GM12878 (cell line): Measurements from ENCODE around the gene TEX264. TPM values are rescaled to one million over a fixed set of nuclear protein-coding genes. Genes with fewer than 3 reads are reported as not detected.
A peak's percentile ranks its signal among the peaks of the same experiment; 100 is the strongest.

Source experiments
- ASH2L ChIP-seq: fragments of 300-600, 200-600 bp; sonication (generic); IDR thresholded peaks from 2 replicates; pipeline ENCODE4 v1.6.1; 2017; ENCODE audit warnings: low read depth, mild to moderate bottlenecking, borderline replicate concordance
- ATF7 ChIP-seq: fragments of 450-650 bp; IDR thresholded peaks from 2 replicates; pipeline ENCODE4 v1.6.1; 2016; ENCODE audit warnings: low read depth, mild to moderate bottlenecking
- BACH1 ChIP-seq: fragments of 450-650 bp; IDR thresholded peaks from 2 replicates; pipeline ENCODE4 v1.6.1; 2017; ENCODE audit warnings: mild to moderate bottlenecking, borderline replicate concordance
- BCL11A ChIP-seq: IDR thresholded peaks from 2 replicates; pipeline ENCODE4 v1.6.1; 2011; ENCODE audit warnings: low read depth, low read length
- CREB1 ChIP-seq: IDR thresholded peaks from 2 replicates; pipeline ENCODE4 v1.6.1; 2012; ENCODE audit warnings: low read depth, mild to moderate bottlenecking, inconsistent platforms
- CTCF ChIP-seq, 3 experiments: IDR thresholded peaks in 2 of 3; conservative IDR thresholded peaks in 1 of 3; 2 replicates each; pipeline ENCODE4 v1.5.1; 2011; ENCODE audit warnings: low read depth in 3 of 3, low read length in 3 of 3, mild to moderate bottlenecking in 3 of 3, control low read depth in 2 of 3, moderate library complexity in 2 of 3, inconsistent platforms in 1 of 3, mixed read lengths in 1 of 3; ENCODE audit not compliant: control insufficient read depth in 2 of 3, insufficient read depth in 1 of 3; ENCODE audit errors: extremely low read depth in 1 of 3
- DPF2 ChIP-seq: fragments of 450-650 bp; IDR thresholded peaks from 2 replicates; pipeline ENCODE4 v1.6.1; 2017; ENCODE audit warnings: mild to moderate bottlenecking
- EZH2 ChIP-seq: IDR thresholded peaks from 2 replicates; pipeline ENCODE4 v1.6.1; 2012; ENCODE audit warnings: low read depth, mild to moderate bottlenecking, control low read depth, inconsistent platforms, low read length, borderline replicate concordance; ENCODE audit not compliant: control insufficient read depth
- GATAD2B ChIP-seq: fragments of 450-650 bp; conservative IDR thresholded peaks from 2 replicates; pipeline ENCODE4 v1.6.1; 2017; ENCODE audit warnings: low read depth, mild to moderate bottlenecking, moderate library complexity
- HDAC6 ChIP-seq: fragments of 200-600 bp; sonication (generic); IDR thresholded peaks from one replicate; pipeline ENCODE4 v1.8.0; 2017; ENCODE audit warnings: antibody characterized with exemption; ENCODE audit not compliant: unreplicated experiment
- HDGF ChIP-seq: fragments of 450-650 bp; IDR thresholded peaks from 2 replicates; pipeline ENCODE4 v1.6.1; 2016; ENCODE audit warnings: antibody characterized with exemption
- MAX ChIP-seq: IDR thresholded peaks from 2 replicates; pipeline ENCODE4 v1.6.1; 2012; ENCODE audit warnings: low read depth, low read length, improper control_type of control experiment
- MYB ChIP-seq: fragments of 150-350 bp; IDR thresholded peaks from 2 replicates; pipeline ENCODE4 v1.6.1; 2014; ENCODE audit warnings: mild to moderate bottlenecking, low read depth, low read length, borderline replicate concordance
- NR2C1 ChIP-seq: fragments of 450-650 bp; IDR thresholded peaks from 2 replicates; pipeline ENCODE4 v1.6.1; 2017; ENCODE audit warnings: antibody characterized with exemption, mild to moderate bottlenecking, moderate library complexity
- PKNOX1 ChIP-seq: fragments of 450-650 bp; IDR thresholded peaks from 2 replicates; pipeline ENCODE4 v1.6.1; 2016; ENCODE audit warnings: mild to moderate bottlenecking
- PML ChIP-seq: IDR thresholded peaks from 2 replicates; pipeline ENCODE4 v1.6.1; 2012; ENCODE audit warnings: low read length, inconsistent platforms
- POU2F2 ChIP-seq: IDR thresholded peaks from 3 replicates; pipeline ENCODE4 v1.6.1; 2011; ENCODE audit warnings: low read depth, mild to moderate bottlenecking, low read length, borderline replicate concordance
- RCOR1 ChIP-seq: conservative IDR thresholded peaks from 2 replicates; pipeline ENCODE4 v1.6.1; 2012; ENCODE audit warnings: low read depth, low read length, improper control_type of control experiment
- SIX5 ChIP-seq: IDR thresholded peaks from 2 replicates; pipeline ENCODE4 v1.6.1; 2011; ENCODE audit warnings: mild to moderate bottlenecking, low read depth, low read length, moderate library complexity; ENCODE audit not compliant: severe bottlenecking
- SRF ChIP-seq, 2 experiments: IDR thresholded peaks; 2 replicates each; pipeline ENCODE4 v1.6.1; 2011; ENCODE audit warnings: low read depth in 2 of 2, low read length in 2 of 2, mild to moderate bottlenecking in 1 of 2, moderate library complexity in 1 of 2
- STAT3 ChIP-seq: IDR thresholded peaks from 2 replicates; pipeline ENCODE4 v1.6.1; 2011; ENCODE audit warnings: low read depth, low read length, improper control_type of control experiment
- TARDBP ChIP-seq: IDR thresholded peaks from 2 replicates; pipeline ENCODE4 v1.6.1; 2016; ENCODE audit warnings: borderline replicate concordance
- TBL1XR1 ChIP-seq: IDR thresholded peaks from 2 replicates; pipeline ENCODE4 v1.6.1; 2012; ENCODE audit warnings: low read depth, low read length, improper control_type of control experiment
- YBX1 ChIP-seq: fragments of 450-650 bp; IDR thresholded peaks from 2 replicates; pipeline ENCODE4 v1.6.1; 2016; ENCODE audit warnings: antibody characterized with exemption
- YY1 ChIP-seq: IDR thresholded peaks from 2 replicates; pipeline ENCODE4 v1.6.1; 2011; ENCODE audit warnings: low read depth, mild to moderate bottlenecking, low read length
- ZNF622 ChIP-seq: fragments of 450-650 bp; IDR thresholded peaks from 2 replicates; pipeline ENCODE4 v1.6.1; 2017; ENCODE audit warnings: mild to moderate bottlenecking, inconsistent platforms
- polyA plus RNA-seq, 11 experiments: library from polyadenylated mRNA; depleted of rRNA in 4 of 11; unstranded in 6 of 11; stranded (reverse) in 5 of 11; fragments of >200 nt; fragmentation: Nextera tagmentation in 4 of 11; fragmentation: Illumina TruSeq in 1 of 11; extraction: Ambion mirVana in 4 of 11; extraction: Trizol in 1 of 11; gene quantifications; 1 replicate in 1 of 11; 2 replicates in 10 of 11; pipeline versions ENCODE4 v1.2.1 to v1.2.3, GENCODE V29; 2011 to 2016; ENCODE audit warnings: inconsistent platforms in 2 of 11, missing spikeins in 2 of 11, low read depth in 1 of 11
- total RNA-seq, 4 experiments: library from RNA; depleted of rRNA in 3 of 4; stranded (reverse); fragments of >200 nt in 3 of 4; fragmentation: Illumina TruSeq in 1 of 4; extraction: Trizol in 1 of 4; gene quantifications; 2 replicates each; pipeline versions ENCODE4 v1.2.1 to v1.2.3, GENCODE V29; 2013 to 2021
- TF ChIP-seq, protein P1 (sequence below): IDR thresholded peaks from 2 replicates; pipeline ENCODE4 v1.6.1; 2011; ENCODE audit warnings: low read depth, mild to moderate bottlenecking, low read length, moderate library complexity, borderline replicate concordance; ENCODE audit errors: extremely low read depth
- TF ChIP-seq, protein P2 (sequence below): fragments of 450-650 bp; IDR thresholded peaks from 2 replicates; pipeline ENCODE4 v1.6.1; 2018; ENCODE audit warnings: borderline replicate concordance, mild to moderate bottlenecking; ENCODE audit not compliant: partially characterized antibody

Gene TEX264
- total and polyA plus RNA-seq, 10 of the 15 experiments (the other 5 are each of a cell fraction or from before 2014, with no cell fraction given): 3.6 to 63.0 (median 52.4) TPM

DNA sequence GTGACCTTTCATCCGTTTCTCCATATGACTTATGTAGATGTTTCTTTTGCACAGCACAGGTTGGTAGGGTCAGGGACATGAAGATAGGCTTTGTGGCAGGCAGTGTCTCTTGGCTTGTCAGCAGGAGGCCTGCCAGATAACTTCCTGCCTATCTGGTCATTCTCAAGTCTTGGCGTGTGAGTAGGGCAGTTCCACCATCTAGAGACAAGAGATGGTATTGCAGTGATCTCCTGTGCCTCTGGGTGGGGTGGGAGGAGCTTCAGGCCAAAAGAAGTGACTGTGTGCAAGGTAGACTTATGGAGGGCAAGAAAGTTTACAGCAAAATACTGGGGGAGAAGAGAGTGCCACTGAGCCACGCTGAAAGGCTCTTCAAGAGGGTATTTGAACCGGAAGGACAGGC lies 11.0 kb downstream of the TEX264 start (continued):
- TF ChIP-seq HDGF (peak; percentile 44; the same call in 1 of the 2 replicates), TBL1XR1 (no peak), BCL11A (no peak), DPF2 (no peak), SRF (IDR thresholded peaks at IDR 0.05; ENCODE audit: low read depth in 2 of 2, low read length in 2 of 2) (no peak), CREB1 (no peak), MAX (no peak), ZNF622 (no peak), YY1 (0 out of 2 replicates have a peak, but pooled peaks have one; percentile 25), SIX5 (no peak), POU2F2 (no peak), YBX1 (no peak), EZH2 (no peak), RCOR1 (no peak), MYB (no peak), TARDBP (no peak), ASH2L (no peak), STAT3 (no peak), HDAC6 (no peak), PKNOX1 (peak; percentile 59; the same call in 1 of the 2 replicates), BACH1 (no peak), NR2C1 (no peak), GATAD2B (no peak), PML (no peak), ATF7 (no peak), CTCF (IDR thresholded peaks at IDR 0.05 in 2 of 3, conservative IDR thresholded peaks at IDR 0.05 in 1 of 3; ENCODE audit: control insufficient read depth in 2 of 3, extremely low read depth in 1 of 3, insufficient read depth in 1 of 3, low read depth in 3 of 3, low read length in 3 of 3) (peak; percentile 90 to 99 (median 93); a peak in 5 of 6 replicates)
- TF ChIP-seq, protein P1, sequence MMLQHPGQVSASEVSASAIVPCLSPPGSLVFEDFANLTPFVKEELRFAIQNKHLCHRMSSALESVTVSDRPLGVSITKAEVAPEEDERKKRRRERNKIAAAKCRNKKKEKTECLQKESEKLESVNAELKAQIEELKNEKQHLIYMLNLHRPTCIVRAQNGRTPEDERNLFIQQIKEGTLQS: no peak
- TF ChIP-seq, protein P2, sequence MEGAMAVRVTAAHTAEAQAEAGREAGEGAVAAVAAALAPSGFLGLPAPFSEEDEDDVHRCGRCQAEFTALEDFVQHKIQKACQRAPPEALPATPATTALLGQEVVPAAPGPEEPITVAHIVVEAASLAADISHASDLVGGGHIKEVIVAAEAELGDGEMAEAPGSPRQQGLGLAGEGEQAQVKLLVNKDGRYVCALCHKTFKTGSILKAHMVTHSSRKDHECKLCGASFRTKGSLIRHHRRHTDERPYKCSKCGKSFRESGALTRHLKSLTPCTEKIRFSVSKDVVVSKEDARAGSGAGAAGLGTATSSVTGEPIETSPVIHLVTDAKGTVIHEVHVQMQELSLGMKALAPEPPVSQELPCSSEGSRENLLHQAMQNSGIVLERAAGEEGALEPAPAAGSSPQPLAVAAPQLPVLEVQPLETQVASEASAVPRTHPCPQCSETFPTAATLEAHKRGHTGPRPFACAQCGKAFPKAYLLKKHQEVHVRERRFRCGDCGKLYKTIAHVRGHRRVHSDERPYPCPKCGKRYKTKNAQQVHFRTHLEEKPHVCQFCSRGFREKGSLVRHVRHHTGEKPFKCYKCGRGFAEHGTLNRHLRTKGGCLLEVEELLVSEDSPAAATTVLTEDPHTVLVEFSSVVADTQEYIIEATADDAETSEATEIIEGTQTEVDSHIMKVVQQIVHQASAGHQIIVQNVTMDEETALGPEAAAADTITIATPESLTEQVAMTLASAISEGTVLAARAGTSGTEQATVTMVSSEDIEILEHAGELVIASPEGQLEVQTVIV: no peak
